ENCODE data around the gene OSBPL5. TPM values are rescaled to one million over a fixed set of nuclear protein-coding genes. Genes with fewer than 3 reads are reported as not detected.

Gene OSBPL5
- total and polyA plus RNA-seq, 9 of the 15 experiments (the other 6 are each of a cell fraction or from before 2014, with no cell fraction given), result 0.06 to 14.8 (median 3.2) TPM

- peak in 2 of 4 experiments; percentile 43 to 48 for DNase-seq (ENCODE audit: extremely low read depth in 1 of 4, low spot score in 3 of 4)
- BruUV-seq (replicated peaks), result no TSS peak
- peak; percentile 54 for ATAC-seq
- CTCF ChIA-PET (ENCODE audit: low intra/inter-chr PET ratio), result no interaction called here
- Histone ChIP-seq H3K4me2 (ENCODE audit: insufficient read depth, low read length) (no peak overlapping the region), H3K9ac (ENCODE audit: insufficient read depth in 1 of 2, low read depth in 2 of 2, low read length in 2 of 2) (peak overlapping the region in 1 of 2 experiments; percentile 47; a peak in 2 of 4 replicates), H3K27me3 (ENCODE audit: control insufficient read depth in 2 of 2, insufficient read depth in 2 of 2, low read length in 2 of 2) (peaks cover 8 to 33% of the 10 kb centered on the region in 2 experiments; a peak in 4 of 5 replicates), H3K9me3 (replicated peaks; ENCODE audit: control insufficient read depth, insufficient read depth, low read depth, low read length) (no peaks in the 10 kb centered on the region), H3K36me3 (ENCODE audit: control insufficient read depth, insufficient read depth, low read length) (no peaks in the 10 kb centered on the region), H3K4me3 (no peak overlapping the region), H3K27ac (ENCODE audit: extremely low read depth, low read depth, low read length) (no peak overlapping the region), H3K79me2 (ENCODE audit: control insufficient read depth, insufficient read depth, low read length) (no peaks in the 10 kb centered on the region), H2AFZ (ENCODE audit: low read depth, low read length) (peak overlapping the region; percentile 40; the same call in 1 of the 2 replicates), H3K9me1 (ENCODE audit: control insufficient read depth, insufficient read depth, low read length) (no peaks in the 10 kb centered on the region), H4K20me1 (replicated peaks; ENCODE audit: control insufficient read depth, insufficient read depth, low read length) (no peaks in the 10 kb centered on the region), H3K4me1 (replicated peaks in 1 of 2; ENCODE audit: control insufficient read depth in 2 of 2, insufficient read depth in 2 of 2, low read length in 2 of 2) (peaks cover 0 to 45% of the 10 kb centered on the region in 2 experiments; a peak in 3 of 5 replicates)
- POLR2A ChIA-PET, result interaction anchor here (0.6 to 0.8 kb wide), 3 partner anchors 7 to 61 kb away, joined by 3 to 5 read pairs (median 4); no protein-coding TSS in a partner anchor
- in situ Hi-C loops (cut with MboI) (no loop called here), intact Hi-C loops (cut with micrococcal nuclease) (no loop called here)
- WGBS (ENCODE audit: insufficient coverage, low coverage, missing lambda C conversion rate), result 26% methylated on average over 22 of the region's 22 CpGs
- FAIRE-seq, result no peak
- TF ChIP-seq THRB (CRISPR knock-in tag; conservative IDR thresholded peaks at IDR 0.05), result no peak
- TF ChIP-seq PHTF2 (CRISPR knock-in tag; IDR thresholded peaks at IDR 0.05), result no peak
- 0 out of 2 replicates have a peak, but pooled peaks have one; percentile 2 for TF ChIP-seq BCOR (IDR thresholded peaks at IDR 0.05)
- TF ChIP-seq E2F3 (CRISPR knock-in tag; IDR thresholded peaks at IDR 0.05), result no peak
- no peak for TF ChIP-seq KAT2B (IDR thresholded peaks at IDR 0.05; ENCODE audit: low read depth, low read length)
- TF ChIP-seq BMI1 (IDR thresholded peaks at IDR 0.05; ENCODE audit: low read length), result no peak
- TF ChIP-seq TAL1 (IDR thresholded peaks at IDR 0.05), result no peak
- TF ChIP-seq CTCF (IDR thresholded peaks at IDR 0.05 in 2 of 3, conservative IDR thresholded peaks at IDR 0.05 in 1 of 3; ENCODE audit: insufficient read depth in 2 of 3, low read depth in 1 of 3, low read length in 3 of 3), result peak; percentile 35 to 65 (median 62)
- peak; percentile 46 for TF ChIP-seq ZFX (CRISPR knock-in tag; IDR thresholded peaks at IDR 0.05)
- peak; percentile 99 for TF ChIP-seq SPI1 (IDR thresholded peaks at IDR 0.05; ENCODE audit: borderline replicate concordance, low read depth, low read length)
- no peak for TF ChIP-seq RBM17 (IDR thresholded peaks at IDR 0.05; ENCODE audit: borderline replicate concordance, low read depth, low read length)
- TF ChIP-seq FOXP1 (CRISPR knock-in tag; IDR thresholded peaks at IDR 0.05), result no peak
- TF ChIP-seq ZNF75A (CRISPR knock-in tag; IDR thresholded peaks at IDR 0.05), result peak; percentile 80
- no peak for TF ChIP-seq ETS1 (conservative IDR thresholded peaks at IDR 0.05; ENCODE audit: control insufficient read depth, low read depth, low read length)
- TF ChIP-seq ZNF699 (CRISPR knock-in tag; IDR thresholded peaks at IDR 0.05; ENCODE audit: insufficient replicate concordance), result no peak
Observed at GRCh38 chr11:3195251-3196160, 30.4 kb upstream of the OSBPL5 start.
